ENCODE data around the gene DONSON. TPM values are rescaled to one million over a fixed set of nuclear protein-coding genes. Genes with fewer than 3 reads are reported as not detected.

The DONSON gene
- total and polyA plus RNA-seq, 5 donors = 3.9 to 5.9 (median 5.3) TPM

DNA sequence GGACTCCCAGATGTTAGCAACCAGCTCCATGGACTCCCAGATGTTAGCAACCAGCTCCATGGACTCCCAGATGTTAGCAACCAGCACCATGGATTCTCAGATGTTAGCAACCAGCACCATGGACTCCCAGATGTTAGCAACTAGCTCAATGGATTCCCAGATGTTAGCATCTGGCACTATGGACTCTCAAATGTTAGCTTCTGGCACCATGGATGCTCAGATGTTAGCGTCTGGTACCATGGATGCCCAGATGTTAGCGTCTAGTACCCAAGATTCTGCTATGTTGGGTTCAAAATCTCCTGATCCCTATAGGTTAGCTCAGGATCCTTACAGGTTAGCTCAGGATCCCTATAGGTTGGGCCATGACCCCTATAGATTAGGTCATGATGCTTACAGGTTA, 36.8 kb downstream of the DONSON start:
- ATAC-seq (no peak), DNase-seq (no peak)
- H3K27me3 ChIP-seq (ENCODE audit: control insufficient read depth, insufficient read depth) = no peaks in the 10 kb centered on the region
- H3K27ac ChIP-seq (ENCODE audit: low read length) = no peak overlapping the region
- intact Hi-C loops (cut with DNase I) = no loop called here
- H3K4me1 ChIP-seq (ENCODE audit: control insufficient read depth, insufficient read depth, low read length) = no peaks in the 10 kb centered on the region
- no peak overlapping the region for H3K4me3 ChIP-seq (ENCODE audit: low read length)
- over 99% methylated on average over 2 of the region's 2 CpGs for WGBS
- no peaks in the 10 kb centered on the region for H3K9me3 ChIP-seq (ENCODE audit: control insufficient read depth, low read length)

DNA sequence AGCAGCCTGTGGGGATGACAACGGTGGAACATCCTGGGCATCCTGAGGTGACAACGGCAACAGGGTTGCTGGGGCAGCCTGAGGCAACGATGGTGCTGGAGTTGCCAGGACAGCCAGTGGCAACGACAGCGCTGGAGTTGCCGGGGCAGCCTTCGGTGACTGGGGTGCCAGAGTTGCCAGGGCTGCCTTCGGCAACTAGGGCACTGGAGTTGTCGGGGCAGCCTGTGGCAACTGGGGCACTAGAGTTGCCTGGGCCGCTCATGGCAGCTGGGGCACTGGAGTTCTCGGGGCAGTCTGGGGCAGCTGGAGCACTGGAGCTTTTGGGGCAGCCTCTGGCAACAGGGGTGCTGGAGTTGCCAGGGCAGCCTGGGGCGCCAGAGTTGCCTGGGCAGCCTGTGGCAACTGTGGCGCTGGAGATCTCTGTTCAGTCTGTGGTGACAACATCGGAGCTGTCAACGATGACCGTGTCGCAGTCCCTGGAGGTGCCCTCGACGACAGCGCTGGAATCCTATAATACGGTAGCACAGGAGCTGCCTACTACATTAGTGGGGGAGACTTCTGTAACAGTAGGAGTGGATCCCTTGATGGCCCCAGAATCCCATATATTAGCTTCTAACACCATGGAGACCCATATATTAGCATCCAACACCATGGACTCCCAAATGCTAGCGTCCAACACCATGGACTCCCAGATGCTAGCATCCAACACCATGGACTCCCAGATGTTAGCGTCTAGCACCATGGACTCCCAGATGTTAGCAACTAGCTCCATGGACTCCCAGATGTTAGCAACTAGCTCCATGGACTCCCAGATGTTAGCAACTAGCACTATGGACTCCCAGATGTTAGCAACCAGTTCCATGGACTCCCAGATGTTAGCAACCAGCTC, 37.5 kb downstream of the DONSON start:
- 96% methylated on average over 23 of the region's 23 CpGs for WGBS
- Histone ChIP-seq H3K27me3 (ENCODE audit: control insufficient read depth, insufficient read depth) (no peaks in the 10 kb centered on the region), H3K4me3 (ENCODE audit: low read length) (no peak overlapping the region), H3K27ac (ENCODE audit: low read length) (no peak overlapping the region), H3K9me3 (ENCODE audit: control insufficient read depth, low read length) (no peaks in the 10 kb centered on the region), H3K4me1 (ENCODE audit: control insufficient read depth, insufficient read depth, low read length) (no peaks in the 10 kb centered on the region)
- ATAC-seq (peak; percentile 15 to 28), DNase-seq (peak in 2 of 3 donors; percentile 36 to 52)
- intact Hi-C loops (cut with DNase I) = no loop called here

DNA sequence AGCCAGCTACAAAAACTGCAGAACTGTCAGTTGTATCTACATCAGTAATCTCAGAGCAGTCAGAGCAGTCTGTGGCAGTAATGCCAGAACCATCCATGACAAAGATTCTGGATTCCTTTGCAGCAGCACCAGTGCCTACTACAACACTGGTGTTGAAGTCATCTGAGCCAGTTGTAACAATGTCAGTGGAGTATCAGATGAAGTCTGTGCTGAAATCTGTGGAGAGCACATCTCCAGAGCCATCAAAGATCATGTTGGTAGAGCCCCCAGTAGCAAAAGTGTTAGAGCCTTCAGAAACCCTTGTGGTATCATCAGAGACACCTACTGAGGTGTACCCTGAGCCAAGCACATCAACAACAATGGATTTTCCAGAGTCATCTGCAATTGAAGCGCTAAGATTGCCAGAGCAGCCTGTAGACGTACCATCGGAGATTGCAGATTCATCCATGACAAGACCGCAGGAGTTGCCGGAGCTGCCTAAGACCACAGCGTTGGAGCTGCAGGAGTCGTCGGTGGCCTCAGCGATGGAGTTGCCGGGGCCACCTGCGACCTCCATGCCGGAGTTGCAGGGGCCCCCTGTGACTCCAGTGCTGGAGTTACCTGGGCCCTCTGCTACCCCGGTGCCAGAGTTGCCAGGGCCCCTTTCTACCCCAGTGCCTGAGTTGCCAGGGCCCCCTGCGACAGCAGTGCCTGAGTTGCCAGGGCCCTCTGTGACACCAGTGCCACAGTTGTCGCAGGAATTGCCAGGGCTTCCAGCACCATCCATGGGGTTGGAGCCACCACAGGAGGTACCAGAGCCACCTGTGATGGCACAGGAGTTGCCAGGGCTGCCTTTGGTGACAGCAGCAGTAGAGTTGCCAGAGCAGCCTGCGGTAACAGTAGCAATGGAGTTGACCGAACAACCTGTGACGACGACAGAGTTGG, 38.4 kb downstream of the DONSON start:
- H3K4me1 ChIP-seq (ENCODE audit: control insufficient read depth, insufficient read depth, low read length) = no peaks in the 10 kb centered on the region

DNA sequence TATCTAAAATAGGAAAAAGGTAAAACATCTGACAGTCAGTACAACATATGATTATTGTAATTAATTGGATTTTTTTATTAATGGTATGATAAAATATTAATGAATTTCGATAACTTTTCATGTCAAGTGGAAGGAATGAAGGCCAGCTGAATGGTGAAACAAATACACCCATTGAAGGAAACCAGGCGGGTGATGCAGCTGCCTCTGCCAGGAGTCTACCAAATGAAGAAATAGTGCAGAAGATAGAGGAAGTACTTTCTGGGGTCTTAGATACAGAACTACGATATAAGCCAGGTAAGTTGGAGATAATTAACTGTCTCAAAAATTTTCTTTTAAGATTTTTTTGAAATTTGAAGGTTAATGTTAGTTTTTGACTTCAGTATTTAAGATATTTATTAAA, 42.4 kb downstream of the DONSON start:
- Histone ChIP-seq H3K27ac (ENCODE audit: low read length) (no peak overlapping the region), H3K9me3 (ENCODE audit: control insufficient read depth, low read length) (no peaks in the 10 kb centered on the region), H3K4me1 (ENCODE audit: control insufficient read depth, insufficient read depth, low read length) (no peaks in the 10 kb centered on the region), H3K27me3 (ENCODE audit: control insufficient read depth, insufficient read depth) (no peaks in the 10 kb centered on the region), H3K4me3 (ENCODE audit: low read length) (no peak overlapping the region)
- intact Hi-C loops (cut with DNase I) = no loop called here
- DNase-seq = no peak
- 57% methylated on average over 3 of the region's 3 CpGs for WGBS
- no peak for ATAC-seq

More for the DNA sequence above, 38.4 kb downstream of the DONSON start:
- Histone ChIP-seq H3K27ac (ENCODE audit: low read length) (no peak overlapping the region), H3K27me3 (ENCODE audit: control insufficient read depth, insufficient read depth) (no peaks in the 10 kb centered on the region), H3K9me3 (ENCODE audit: control insufficient read depth, low read length) (no peaks in the 10 kb centered on the region), H3K4me3 (ENCODE audit: low read length) (no peak overlapping the region)
- 96% methylated on average over 19 of the region's 19 CpGs for WGBS
- ATAC-seq (peak; percentile 8 to 9), DNase-seq (peak in 1 of 3 donors; percentile 46)
- intact Hi-C loops (cut with DNase I) = no loop called here

DNA sequence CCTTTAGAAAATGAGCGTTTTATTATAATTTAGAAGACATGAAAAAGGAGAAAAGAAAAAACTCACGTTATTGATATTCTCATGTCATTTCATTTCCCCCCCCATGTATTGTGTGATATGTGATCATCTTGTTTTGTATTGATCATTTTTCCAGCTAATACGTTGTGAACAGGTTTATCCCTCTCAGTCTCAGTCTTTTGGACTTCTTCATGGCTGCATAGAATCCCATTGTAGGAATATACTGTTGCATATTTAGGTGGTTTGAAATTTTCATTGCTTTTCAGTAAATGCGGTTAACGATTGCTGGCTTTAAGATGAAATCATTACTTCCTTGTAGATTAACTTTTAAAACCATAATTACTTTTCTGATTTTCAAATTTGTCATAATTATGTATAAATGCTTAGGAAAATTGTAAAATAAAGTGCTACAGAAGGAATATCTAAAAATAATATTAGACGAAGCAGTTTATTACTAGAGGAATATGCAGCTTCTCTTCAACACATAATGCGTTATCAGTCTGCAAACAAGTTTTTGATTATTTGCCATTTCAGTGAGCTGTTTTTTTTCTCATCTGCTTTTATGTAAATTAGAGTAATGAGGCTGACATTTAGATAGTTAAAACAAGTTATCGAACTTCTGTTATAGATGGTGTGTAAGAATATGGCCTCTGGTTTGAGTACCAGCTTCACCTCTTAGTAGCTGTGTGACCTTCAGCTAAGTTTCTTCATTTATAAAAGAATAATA, 43.9 kb downstream of the DONSON start:
- Histone ChIP-seq H3K27me3 (ENCODE audit: control insufficient read depth, insufficient read depth) (no peaks in the 10 kb centered on the region), H3K9me3 (ENCODE audit: control insufficient read depth, low read length) (no peaks in the 10 kb centered on the region), H3K27ac (ENCODE audit: low read length) (no peak overlapping the region), H3K4me3 (ENCODE audit: low read length) (peak overlapping the region; percentile 99), H3K4me1 (ENCODE audit: control insufficient read depth, insufficient read depth, low read length) (no peaks in the 10 kb centered on the region)
- DNase-seq = no peak
- 9% methylated on average over 8 of the region's 8 CpGs for WGBS
- intact Hi-C loops (cut with DNase I) = no loop called here
- no peak for ATAC-seq

DNA sequence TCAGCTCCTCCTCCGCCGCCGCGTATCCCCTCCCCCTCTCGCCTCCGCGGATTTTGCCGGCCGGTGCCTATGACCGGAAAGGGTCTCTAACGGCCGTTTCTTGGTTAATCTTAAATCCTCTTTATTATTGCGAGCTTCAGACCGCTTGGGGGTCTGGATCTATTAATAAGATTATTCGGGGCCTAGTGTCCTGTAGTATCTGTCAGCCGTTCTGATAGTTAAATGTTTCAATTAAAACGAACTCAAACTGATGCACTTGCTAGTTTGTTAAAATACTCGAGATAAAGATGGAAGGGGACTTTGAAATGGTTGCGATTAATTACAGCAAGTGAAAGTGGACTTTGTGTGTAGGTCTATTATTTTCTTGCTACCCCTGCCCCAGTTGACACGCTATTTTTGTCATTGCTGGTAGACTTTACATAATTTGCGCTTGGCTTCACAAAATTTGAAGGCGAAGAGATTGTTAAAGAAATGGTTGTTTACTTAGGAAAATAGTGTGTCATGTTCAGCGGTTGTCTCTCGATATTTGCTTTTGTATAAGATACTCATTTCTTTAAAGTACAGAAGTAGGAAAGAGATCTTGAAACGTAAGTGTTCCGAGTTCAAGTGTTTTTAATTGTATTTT, 44.9 kb downstream of the DONSON start:
- WGBS = under 1% methylated on average over 26 of the region's 26 CpGs
- intact Hi-C loops (cut with DNase I) = no loop called here
- peak overlapping the region; percentile 95 for H3K27ac ChIP-seq (ENCODE audit: low read length)
- H3K4me3 ChIP-seq (ENCODE audit: low read length) = peak overlapping the region; percentile 99
- H3K27me3 ChIP-seq (ENCODE audit: control insufficient read depth, insufficient read depth) = no peaks in the 10 kb centered on the region
- DNase-seq (peak in 2 of 3 donors; percentile 85 to 87), ATAC-seq (peak in 1 of 2 donors; percentile 60)
- no peaks in the 10 kb centered on the region for H3K4me1 ChIP-seq (ENCODE audit: control insufficient read depth, insufficient read depth, low read length)
- no peaks in the 10 kb centered on the region for H3K9me3 ChIP-seq (ENCODE audit: control insufficient read depth, low read length)

DNA sequence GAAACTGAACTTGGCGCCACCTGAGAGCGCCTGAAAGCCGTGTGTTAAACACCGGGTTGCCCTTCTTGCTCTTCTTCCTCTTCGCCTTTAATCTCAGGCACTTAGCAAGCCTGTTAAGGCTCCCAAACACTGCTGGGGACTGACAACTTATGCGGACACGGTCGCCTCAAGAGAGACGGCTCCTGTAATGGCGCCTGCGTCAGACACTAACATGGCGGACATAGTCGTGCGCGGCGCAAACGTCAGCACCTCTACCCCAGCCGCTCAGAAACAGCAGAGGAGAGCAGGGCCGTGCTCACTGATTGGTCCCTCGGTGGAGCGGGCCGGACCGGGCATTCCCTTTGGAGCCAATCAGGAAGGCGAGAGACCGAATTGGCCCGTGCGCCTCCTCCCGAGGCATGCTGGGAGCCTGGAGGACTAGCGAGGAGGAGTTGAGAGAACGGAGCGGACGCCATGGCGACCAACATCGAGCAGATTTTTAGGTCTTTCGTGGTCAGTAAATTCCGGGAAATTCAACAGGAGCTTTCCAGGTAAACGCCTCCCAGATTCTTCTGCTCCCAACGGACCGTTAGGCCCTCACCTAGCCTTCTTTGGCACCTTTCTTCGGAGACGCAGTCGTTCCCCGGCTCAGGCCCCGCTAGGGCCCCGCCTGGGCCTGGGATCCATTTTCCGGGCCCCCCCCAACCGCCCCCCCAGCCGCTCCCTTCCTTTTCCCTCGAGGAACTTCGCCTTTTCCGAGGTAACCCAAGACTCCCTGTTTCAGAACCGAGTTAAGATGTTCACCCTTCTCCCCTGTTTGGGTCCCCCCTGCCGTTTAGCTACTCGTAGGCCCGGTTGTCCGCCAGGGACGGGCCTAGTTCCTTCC, 45.6 kb downstream of the DONSON start, which contains the start of gene SON:
TSS of gene SON (plus strand) at position 399 of the 865 bp plus-strand sequence. CDS start at position 454, 55 bp downstream.
- WGBS = under 1% methylated on average over 56 of the region's 57 CpGs
- intact Hi-C loops (cut with DNase I) = no loop called here
- peak; percentile 99 for DNase-seq
- Histone ChIP-seq H3K27me3 (ENCODE audit: control insufficient read depth, insufficient read depth) (no peaks in the 10 kb centered on the region), H3K4me1 (ENCODE audit: control insufficient read depth, insufficient read depth, low read length) (no peaks in the 10 kb centered on the region), H3K27ac (ENCODE audit: low read length) (peak within 1 kb of the TSS; percentile 99), H3K9me3 (ENCODE audit: control insufficient read depth, low read length) (no peaks in the 10 kb centered on the region), H3K4me3 (ENCODE audit: low read length) (peak within 1 kb of the TSS; percentile 99)
- ATAC-seq = peak; percentile 99

DNA sequence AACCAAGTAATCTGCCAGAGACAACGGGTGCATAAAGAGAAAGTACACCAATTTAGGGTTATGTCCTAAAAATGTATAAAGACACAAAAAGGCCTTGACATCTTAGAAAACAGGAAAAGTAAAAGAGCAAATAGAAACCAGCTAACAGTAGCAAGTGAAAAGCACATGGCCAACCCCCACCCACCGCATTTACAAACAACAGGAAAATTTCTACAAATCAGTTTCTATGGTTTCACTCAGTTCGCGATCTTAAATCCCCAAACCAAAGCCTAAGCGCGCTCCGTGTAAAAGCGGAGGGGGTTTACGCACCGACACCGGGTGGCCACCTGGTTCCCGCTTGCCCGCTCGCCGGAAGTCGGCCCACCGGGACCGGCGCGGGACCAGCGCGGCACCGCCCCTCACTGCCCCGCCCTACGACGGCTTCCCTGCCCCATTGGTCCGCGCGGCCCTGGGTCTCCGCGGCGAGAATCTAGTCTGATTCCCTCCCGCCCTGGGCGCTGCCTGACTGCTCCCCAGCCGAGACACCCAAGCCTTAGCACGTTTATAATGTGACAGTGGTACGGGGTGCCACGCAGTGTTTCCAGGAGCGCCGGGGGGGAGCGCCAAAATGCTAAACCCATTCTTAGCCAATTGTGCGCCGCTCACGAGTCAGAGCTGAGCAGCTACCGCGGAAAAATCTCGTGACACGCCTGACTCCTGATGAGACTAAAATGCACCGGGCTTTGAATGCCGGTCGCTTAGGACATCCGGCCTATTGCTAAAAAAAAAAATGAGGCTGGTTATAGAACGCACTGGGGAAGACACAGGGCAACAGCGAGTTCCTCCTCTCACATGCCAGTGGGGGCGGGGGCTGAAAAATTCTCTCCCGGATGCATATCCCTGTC, 46.5 kb downstream of the DONSON start, which contains the start of gene GART:
TSS of gene GART (minus strand) at position 362 of the 884 bp plus-strand sequence. CDS start 2,802 bp downstream, outside the sequence.
- peak; percentile 85 to 94 (median 94) for DNase-seq
- intact Hi-C loops (cut with DNase I) = no loop called here
- ATAC-seq = peak; percentile 92 to 93
- H3K4me1 ChIP-seq (ENCODE audit: control insufficient read depth, insufficient read depth, low read length) = no peaks in the 10 kb centered on the region
- H3K27me3 ChIP-seq (ENCODE audit: control insufficient read depth, insufficient read depth) = no peaks in the 10 kb centered on the region
- H3K27ac ChIP-seq (ENCODE audit: low read length) = peak within 1 kb of the TSS; percentile 99
- under 1% methylated on average over 56 of the region's 56 CpGs for WGBS
- peak within 1 kb of the TSS; percentile 99 for H3K4me3 ChIP-seq (ENCODE audit: low read length)
- H3K9me3 ChIP-seq (ENCODE audit: control insufficient read depth, low read length) = no peaks in the 10 kb centered on the region
